CD4-positive, alpha-beta T cell treated with Interleukin-15 for 1 hour (primary cell): ENCODE results near the gene BRI3BP.
"Not testable (repeated sequence)": the region's sequence is repeated elsewhere in the genome, so short reads cannot be mapped to it uniquely, and the experiment has no call there.

ENCODE experiments used
- DNase-seq: peaks from one replicate; pipeline ENCODE4 v3.0.0-alpha.2; 2020

The BRI3BP gene

GRCh38 chr12:124975276-124975675, 18.2 kb upstream of the BRI3BP start:
- DNase-seq: no peak

DNA sequence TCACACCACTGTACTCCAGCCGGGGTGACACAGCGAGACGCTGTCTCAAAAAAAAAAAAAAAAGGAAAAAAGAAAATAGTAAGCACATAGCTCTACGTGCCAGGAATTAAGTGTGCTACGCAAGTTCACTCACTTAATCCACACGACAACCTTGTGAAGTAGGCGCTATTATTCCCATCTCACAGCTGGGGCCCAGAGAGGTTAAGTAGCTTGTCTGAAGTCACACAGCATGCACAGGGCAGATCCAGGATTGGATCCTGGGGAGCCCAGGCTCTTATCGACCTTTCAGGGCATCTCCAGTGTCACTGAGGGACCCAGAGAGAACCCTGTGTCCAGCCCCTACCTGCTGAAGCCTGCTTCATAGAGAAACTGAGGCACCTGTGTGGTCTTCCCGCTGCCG, 16.4 kb upstream of the BRI3BP start:
- no peak for DNase-seq

DNA sequence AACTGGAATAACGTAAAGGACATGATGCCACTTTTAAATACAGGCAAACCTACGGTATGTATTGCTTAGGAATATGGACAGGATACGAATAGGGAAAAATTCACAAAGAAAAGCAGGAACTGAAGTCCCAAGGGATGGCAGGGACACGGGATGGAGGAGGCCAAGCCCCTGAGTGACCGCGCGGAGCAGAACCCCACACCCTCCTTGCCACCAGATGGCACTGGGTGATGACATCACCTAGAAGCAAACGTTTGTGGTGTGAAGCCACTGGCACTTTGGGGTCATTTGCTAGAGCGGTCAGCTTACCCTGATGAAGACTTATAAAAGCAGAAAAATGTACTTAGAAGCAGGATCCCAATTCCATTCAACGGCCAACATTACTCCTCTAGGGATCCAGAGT, 13.9 kb upstream of the BRI3BP start:
- DNase-seq: no peak

GRCh38 chr12:124980098-124980892, 13.2 kb upstream of the BRI3BP start:
- no peak for DNase-seq

GRCh38 chr12:124986876-124987275, 6.6 kb upstream of the BRI3BP start:
- DNase-seq: not testable (repeated sequence)

DNA sequence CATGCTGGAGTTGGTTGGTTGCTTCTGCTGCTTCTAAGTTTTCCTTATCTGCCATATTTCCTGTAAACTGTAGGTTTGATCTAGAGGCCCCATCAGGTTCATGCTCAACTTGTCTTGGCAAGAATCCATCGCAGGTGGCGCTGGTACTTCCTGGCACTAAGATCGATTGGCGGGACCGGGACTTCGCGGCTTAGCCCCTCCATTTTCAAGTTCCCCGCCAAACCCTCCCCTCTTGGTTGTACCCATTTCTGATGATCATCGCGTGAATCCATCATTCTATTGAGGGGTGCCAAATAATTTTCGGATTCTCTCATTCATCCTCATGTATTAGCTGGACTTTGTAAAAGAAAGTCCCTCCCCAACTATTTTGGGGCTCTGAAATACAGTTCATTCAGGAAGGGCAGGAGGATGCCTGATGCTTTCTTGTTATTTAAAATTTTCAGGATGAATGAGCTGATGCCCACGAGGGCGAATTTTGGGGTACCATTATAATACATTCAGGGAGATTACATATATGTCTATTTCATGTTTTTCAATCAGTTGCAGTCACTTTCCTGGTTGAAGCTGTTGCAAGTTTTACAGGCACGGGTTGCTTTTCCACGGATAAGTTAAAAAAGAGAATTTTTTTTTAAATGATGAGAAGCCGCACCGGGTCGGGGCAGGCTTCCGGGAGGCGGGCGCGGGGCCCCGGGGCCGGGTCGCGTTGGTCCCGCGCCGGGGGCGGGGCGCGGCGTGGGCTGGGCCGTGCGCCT, 395 bp upstream of the BRI3BP start:
- peak; percentile 85 for DNase-seq

GRCh38 chr12:124994437-124994975, 1.1 kb downstream of the BRI3BP start:
- DNase-seq: peak; percentile 35

DNA sequence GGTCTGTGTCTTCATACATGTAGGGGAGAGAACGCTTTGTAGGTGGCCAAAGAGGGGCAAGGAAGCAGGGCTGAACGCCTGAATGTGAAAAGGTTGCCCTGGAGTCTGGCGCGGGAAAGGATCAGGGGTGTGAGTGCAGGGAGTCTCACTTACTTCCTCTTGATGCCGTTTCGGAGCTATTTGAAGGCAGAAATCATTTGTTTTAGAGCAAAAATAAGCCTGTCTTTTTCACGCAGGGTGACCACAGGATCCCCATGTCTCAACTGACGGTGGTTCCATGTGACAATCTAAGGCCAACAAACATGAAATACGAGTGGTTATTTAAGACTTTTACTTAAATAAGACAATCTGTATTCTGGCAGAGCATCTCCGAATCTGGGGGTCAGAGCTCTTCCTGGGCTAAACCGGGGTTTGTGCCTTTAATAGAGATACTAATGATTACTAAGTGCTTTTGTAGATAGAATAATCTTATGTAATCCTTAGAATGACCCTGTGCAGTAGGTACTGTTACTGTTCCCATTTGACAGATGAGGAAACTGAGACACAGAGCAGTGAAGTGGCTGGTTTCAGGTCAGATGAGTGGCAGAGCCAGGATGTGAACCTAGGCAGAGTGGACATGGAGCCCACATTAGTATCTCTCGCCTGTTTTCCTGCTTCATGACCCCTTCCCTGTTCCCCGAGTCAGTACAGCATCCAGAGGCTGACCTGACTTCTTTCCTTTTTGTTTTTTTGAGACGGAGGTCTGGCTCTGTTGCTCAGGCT, 1.9 kb downstream of the BRI3BP start:
- no peak for DNase-seq

GRCh38 chr12:124998705-124999104, 5.3 kb downstream of the BRI3BP start:
- DNase-seq: no peak

GRCh38 chr12:125001636-125002035, 8.2 kb downstream of the BRI3BP start:
- no peak for DNase-seq

DNA sequence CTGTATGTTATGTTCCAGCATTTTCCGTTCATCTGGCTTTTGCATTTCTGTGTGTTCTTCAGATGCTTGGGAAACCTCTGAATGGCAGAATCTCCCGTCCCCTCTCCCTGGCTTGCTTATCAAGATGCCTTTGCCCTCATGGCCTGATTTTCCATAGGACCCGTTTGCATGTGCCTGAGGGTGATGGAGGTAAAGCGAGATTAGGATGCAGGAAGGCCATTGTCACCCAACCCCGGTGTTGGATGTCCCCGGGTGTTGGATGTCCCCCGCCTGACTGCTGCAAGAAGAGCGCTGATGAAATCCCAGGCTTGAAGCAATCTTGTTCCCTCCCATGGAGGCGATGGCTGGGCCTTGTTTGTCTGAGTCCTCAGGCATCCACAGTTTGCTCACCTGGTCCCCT, 9.6 kb downstream of the BRI3BP start:
- DNase-seq: no peak

- no peak for DNase-seq
These were observed 11.2 kb downstream of the BRI3BP start for GRCh38 chr12:125004621-125005020.

GRCh38 chr12:125005652-125006051, 12.2 kb downstream of the BRI3BP start:
- DNase-seq: no peak

- no peak for DNase-seq
These were observed 12.9 kb downstream of the BRI3BP start for GRCh38 chr12:125006365-125006764.

DNA sequence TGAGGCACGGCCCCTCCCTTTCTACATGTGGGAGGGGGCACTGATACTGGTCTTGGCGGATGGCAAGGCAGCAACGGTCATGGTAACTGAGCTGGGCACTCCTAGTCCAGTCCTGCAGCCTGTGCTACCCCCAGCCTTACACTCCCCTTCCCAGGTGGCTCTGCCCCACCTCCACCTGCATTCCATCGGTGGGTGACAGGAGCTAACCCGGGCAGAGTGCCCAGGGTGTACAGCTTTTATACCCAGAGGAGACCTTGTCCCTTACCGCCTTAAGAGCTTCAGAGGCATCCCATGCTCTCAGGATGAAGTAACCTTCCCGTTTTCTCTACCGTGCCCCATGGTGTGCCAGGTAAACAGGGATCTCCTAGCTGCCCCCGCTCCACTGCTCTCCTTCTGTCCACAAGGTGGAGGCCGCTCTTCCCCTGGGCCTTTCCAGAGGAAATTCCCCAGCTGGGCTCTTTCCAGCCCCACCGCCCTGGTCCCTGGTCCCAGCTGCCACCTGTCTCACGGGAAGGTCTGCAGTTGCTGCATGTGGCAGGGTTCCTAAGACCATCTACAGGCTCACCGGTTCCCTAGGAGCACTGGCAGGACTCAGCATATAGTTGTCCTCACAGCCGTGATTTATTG, 20.5 kb downstream of the BRI3BP start:
- no peak for DNase-seq

GRCh38 chr12:125014526-125014925, 21.1 kb downstream of the BRI3BP start:
- no peak for DNase-seq

DNA sequence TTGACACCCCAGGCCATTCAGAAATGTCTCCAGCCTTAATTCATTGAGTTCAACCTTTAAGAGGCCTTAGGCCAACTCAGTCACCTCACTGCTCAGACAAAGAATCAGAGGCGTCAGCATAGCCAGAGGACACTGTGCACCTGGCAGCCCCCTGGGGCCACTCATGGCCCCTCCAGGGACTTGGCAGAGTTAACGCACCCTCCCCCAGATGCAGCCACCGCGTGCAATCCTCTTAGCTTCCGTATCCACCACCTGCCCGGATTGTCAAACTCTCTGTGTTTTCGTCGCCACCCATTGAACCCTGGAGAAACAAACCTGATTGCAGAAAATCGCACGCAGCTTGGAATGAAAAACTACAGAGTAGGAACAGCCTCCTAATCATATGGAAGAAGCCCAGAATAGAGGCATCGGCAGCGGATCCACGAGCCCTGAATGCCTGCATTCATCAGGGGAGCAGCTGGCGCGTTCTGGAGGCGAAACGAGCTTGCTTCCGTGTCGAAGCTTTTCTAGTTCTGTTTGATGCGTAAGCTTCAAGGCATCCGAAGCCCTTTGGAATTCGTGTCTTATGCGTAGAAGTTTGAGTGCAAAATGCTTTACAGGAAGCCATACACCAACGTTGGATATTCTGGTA, 22.4 kb downstream of the BRI3BP start:
- no peak for DNase-seq

DNA sequence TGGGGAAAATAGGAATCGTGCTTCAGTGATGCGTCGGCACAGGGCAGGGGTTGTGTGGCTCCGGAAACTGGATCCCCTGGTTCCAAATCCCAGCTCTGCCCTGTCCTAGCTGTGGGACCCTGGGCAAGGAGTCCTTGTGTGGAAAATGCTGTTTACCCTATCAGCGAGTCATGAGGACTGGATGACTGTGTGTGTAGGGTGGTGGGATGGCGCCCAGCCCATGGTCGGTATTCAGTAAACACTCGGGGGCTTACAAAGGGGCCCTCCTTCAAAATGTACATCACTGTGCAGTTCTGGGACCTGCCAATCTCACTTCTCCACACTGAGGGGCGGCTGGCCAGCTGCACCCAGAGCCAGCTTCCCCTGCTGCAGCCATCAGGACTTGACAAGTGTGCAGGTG, 24.4 kb downstream of the BRI3BP start:
- DNase-seq: no peak

DNA sequence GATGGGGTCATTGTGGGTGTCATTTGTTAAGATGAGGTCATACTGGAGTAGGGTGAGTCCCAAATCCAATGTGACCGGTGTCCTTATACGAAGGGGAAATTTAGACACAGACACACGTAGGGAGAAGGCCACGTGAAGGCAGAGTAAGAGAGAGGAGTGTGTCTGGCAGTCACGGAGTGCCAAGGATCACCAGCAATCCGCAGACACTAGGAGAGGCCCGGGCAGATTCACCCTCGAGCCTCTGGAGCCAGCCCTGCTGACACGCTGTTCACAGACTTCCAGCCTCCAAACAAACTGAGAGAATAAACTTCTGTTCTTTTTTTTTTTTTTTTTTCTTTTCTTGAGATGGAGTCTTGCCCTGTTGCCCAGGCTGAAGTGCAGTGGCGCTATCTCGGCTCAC, 24.9 kb downstream of the BRI3BP start:
- no peak for DNase-seq

DNA sequence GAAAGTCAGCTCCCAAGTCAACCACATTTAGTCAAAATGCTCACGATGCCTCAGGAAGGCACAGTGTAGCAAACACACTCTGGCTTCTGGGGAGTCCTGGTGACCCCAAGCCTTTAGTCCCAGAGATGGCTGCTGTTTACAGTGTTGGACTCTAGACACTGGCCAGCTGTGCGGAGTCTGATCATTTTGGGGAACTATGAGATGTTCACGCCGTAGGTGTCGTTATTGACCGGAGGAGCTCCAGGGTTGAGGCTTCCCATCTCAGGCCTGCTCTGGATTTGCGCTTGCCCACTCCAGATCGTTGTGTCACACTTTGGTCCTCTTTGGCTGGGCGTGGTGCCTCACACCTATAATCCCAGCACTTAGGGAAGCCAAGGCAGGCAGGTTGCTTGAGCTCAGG, 27.7 kb downstream of the BRI3BP start:
- DNase-seq: no peak

- no peak for DNase-seq
These were observed 28.3 kb downstream of the BRI3BP start for GRCh38 chr12:125021771-125022170.

DNA sequence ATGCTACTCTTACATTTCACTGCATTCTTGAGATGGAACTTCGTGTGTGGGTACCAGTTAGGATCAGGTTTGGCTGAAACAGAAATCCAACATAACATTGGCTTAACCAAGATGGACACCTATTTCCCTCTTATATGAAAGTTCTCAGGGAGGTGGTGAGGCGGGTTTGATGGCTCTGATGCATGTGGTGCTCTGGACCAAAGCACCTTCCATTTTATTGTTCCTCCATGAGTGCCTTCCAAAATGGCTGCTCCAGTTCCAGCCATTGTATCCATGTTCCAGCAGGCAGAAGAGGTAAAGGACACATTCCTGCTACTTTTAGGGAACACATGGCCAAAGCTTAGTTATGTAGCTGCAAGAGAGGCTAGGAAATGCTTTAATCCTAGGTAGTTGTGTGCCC, 29.6 kb downstream of the BRI3BP start:
- DNase-seq: no peak
